HEK293 (cell line): ENCODE data around the gene SLC38A3.

Source experiments
- CTCF ChIP-seq: fragments of 450-650 bp; formaldehyde crosslinking; IDR thresholded peaks from 2 replicates; pipeline ENCODE4 v1.5.1; 2016; ENCODE audit warnings: missing biosample characterization, missing genetic modification characterization
- GLIS1 ChIP-seq: fragments of 450-650 bp; formaldehyde crosslinking; IDR thresholded peaks from 2 replicates; pipeline ENCODE4 v1.5.1; 2016; ENCODE audit warnings: missing biosample characterization, missing genetic modification characterization
- KLF10 ChIP-seq: fragments of 450-650 bp; IDR thresholded peaks from 2 replicates; pipeline ENCODE4 v1.5.1; 2018; ENCODE audit warnings: missing biosample characterization, mild to moderate bottlenecking, missing genetic modification characterization
- KLF8 ChIP-seq: fragments of 450-650 bp; formaldehyde crosslinking; IDR thresholded peaks from 2 replicates; pipeline ENCODE4 v1.5.1; 2016; ENCODE audit warnings: missing biosample characterization, missing genetic modification characterization
- PRDM10 ChIP-seq: fragments of 450-650 bp; formaldehyde crosslinking; IDR thresholded peaks from 2 replicates; pipeline ENCODE4 v1.5.1; 2016; ENCODE audit warnings: missing biosample characterization, missing genetic modification characterization
- TCF7L2 ChIP-seq: IDR thresholded peaks from 2 replicates; pipeline ENCODE4 v1.6.1; 2011; ENCODE audit warnings: low read depth, mild to moderate bottlenecking, inconsistent platforms, low read length, moderate library complexity, borderline replicate concordance
- YY1 ChIP-seq: fragments of 450-650 bp; formaldehyde crosslinking; IDR thresholded peaks from 2 replicates; pipeline ENCODE4 v1.5.1; 2018; ENCODE audit warnings: missing biosample characterization, missing genetic modification characterization
- ZBTB20 ChIP-seq: fragments of 450-650 bp; formaldehyde crosslinking; IDR thresholded peaks from 2 replicates; pipeline ENCODE4 v1.5.1; 2016; ENCODE audit warnings: missing biosample characterization, missing genetic modification characterization
- ZBTB26 ChIP-seq: fragments of 450-650 bp; formaldehyde crosslinking; optimal IDR thresholded peaks from 2 replicates; pipeline ENCODE3; 2016; ENCODE audit warnings: missing biosample characterization, mild to moderate bottlenecking, missing genetic modification characterization
- ZNF132 ChIP-seq: fragments of 450-650 bp; formaldehyde crosslinking; IDR thresholded peaks from 2 replicates; pipeline ENCODE4 v1.5.1; 2017; ENCODE audit warnings: missing biosample characterization, missing genetic modification characterization, borderline replicate concordance
- ZNF16 ChIP-seq: fragments of 450-650 bp; formaldehyde crosslinking; IDR thresholded peaks from 2 replicates; pipeline ENCODE4 v1.5.1; 2016; ENCODE audit warnings: low read depth, missing biosample characterization, missing genetic modification characterization
- ZNF2 ChIP-seq: fragments of 450-650 bp; formaldehyde crosslinking; IDR thresholded peaks from 2 replicates; pipeline ENCODE4 v1.5.1; 2016; ENCODE audit warnings: missing biosample characterization, missing genetic modification characterization
- ZNF24 ChIP-seq: fragments of 450-650 bp; formaldehyde crosslinking; IDR thresholded peaks from 2 replicates; pipeline ENCODE4 v1.5.1; 2016; ENCODE audit warnings: missing biosample characterization, missing genetic modification characterization
- ZNF311 ChIP-seq: fragments of 450-650 bp; formaldehyde crosslinking; IDR thresholded peaks from 2 replicates; pipeline ENCODE4 v1.5.1; 2017; ENCODE audit warnings: missing biosample characterization, missing genetic modification characterization, borderline replicate concordance
- ZNF335 ChIP-seq: fragments of 450-650 bp; formaldehyde crosslinking; conservative IDR thresholded peaks from 2 replicates; pipeline ENCODE4 v1.5.1; 2016; ENCODE audit warnings: missing biosample characterization, missing genetic modification characterization
- ZNF423 ChIP-seq: fragments of 450-650 bp; formaldehyde crosslinking; IDR thresholded peaks from 2 replicates; pipeline ENCODE4 v1.5.1; 2016; ENCODE audit warnings: missing biosample characterization, missing genetic modification characterization
- ZNF624 ChIP-seq: fragments of 450-650 bp; formaldehyde crosslinking; IDR thresholded peaks from 2 replicates; pipeline ENCODE4 v1.5.1; 2017; ENCODE audit warnings: missing biosample characterization, missing genetic modification characterization
- ZNF692 ChIP-seq: fragments of 450-650 bp; formaldehyde crosslinking; IDR thresholded peaks from 2 replicates; pipeline ENCODE4 v1.5.1; 2016; ENCODE audit warnings: missing biosample characterization, missing genetic modification characterization
- ZSCAN30 ChIP-seq: fragments of 450-650 bp; IDR thresholded peaks from 2 replicates; pipeline ENCODE4 v1.5.1; 2018; ENCODE audit warnings: missing biosample characterization, mild to moderate bottlenecking, missing genetic modification characterization, moderate library complexity
- TF ChIP-seq, protein P1 (sequence below): sonication (generic); formaldehyde crosslinking; IDR thresholded peaks from 2 replicates; pipeline ENCODE4 v1.8.1; 2022; ENCODE audit warnings: mild to moderate bottlenecking, moderate library complexity, missing genetic modification reagents
- TF ChIP-seq, protein P2 (sequence below): fragments of 450-650 bp; formaldehyde crosslinking; IDR thresholded peaks from 2 replicates; pipeline ENCODE4 v1.5.1; 2016; ENCODE audit warnings: missing biosample characterization, missing genetic modification characterization
- TF ChIP-seq, protein P3 (sequence below): fragments of 450-650 bp; formaldehyde crosslinking; IDR thresholded peaks from 2 replicates; pipeline ENCODE4 v1.5.1; 2016; ENCODE audit warnings: missing biosample characterization, missing genetic modification characterization
- TF ChIP-seq, protein P4 (sequence below): fragments of 450-650 bp; formaldehyde crosslinking; IDR thresholded peaks from 2 replicates; pipeline ENCODE4 v1.5.1; 2016; ENCODE audit warnings: missing biosample characterization, missing genetic modification characterization

The SLC38A3 gene

GRCh38 chr3:50260027-50260941 is 55.2 kb downstream of the SLC38A3 start (continued):
- TF ChIP-seq, protein P1, sequence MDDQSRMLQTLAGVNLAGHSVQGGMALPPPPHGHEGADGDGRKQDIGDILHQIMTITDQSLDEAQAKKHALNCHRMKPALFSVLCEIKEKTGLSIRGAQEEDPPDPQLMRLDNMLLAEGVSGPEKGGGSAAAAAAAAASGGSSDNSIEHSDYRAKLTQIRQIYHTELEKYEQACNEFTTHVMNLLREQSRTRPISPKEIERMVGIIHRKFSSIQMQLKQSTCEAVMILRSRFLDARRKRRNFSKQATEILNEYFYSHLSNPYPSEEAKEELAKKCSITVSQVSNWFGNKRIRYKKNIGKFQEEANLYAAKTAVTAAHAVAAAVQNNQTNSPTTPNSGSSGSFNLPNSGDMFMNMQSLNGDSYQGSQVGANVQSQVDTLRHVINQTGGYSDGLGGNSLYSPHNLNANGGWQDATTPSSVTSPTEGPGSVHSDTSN (CRISPR knock-in tag) = no peak
- TF ChIP-seq, protein P2, sequence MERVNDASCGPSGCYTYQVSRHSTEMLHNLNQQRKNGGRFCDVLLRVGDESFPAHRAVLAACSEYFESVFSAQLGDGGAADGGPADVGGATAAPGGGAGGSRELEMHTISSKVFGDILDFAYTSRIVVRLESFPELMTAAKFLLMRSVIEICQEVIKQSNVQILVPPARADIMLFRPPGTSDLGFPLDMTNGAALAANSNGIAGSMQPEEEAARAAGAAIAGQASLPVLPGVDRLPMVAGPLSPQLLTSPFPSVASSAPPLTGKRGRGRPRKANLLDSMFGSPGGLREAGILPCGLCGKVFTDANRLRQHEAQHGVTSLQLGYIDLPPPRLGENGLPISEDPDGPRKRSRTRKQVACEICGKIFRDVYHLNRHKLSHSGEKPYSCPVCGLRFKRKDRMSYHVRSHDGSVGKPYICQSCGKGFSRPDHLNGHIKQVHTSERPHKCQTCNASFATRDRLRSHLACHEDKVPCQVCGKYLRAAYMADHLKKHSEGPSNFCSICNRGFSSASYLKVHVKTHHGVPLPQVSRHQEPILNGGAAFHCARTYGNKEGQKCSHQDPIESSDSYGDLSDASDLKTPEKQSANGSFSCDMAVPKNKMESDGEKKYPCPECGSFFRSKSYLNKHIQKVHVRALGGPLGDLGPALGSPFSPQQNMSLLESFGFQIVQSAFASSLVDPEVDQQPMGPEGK (tag by site-specific recombination) = peak; percentile 76
- TF ChIP-seq, protein P3, sequence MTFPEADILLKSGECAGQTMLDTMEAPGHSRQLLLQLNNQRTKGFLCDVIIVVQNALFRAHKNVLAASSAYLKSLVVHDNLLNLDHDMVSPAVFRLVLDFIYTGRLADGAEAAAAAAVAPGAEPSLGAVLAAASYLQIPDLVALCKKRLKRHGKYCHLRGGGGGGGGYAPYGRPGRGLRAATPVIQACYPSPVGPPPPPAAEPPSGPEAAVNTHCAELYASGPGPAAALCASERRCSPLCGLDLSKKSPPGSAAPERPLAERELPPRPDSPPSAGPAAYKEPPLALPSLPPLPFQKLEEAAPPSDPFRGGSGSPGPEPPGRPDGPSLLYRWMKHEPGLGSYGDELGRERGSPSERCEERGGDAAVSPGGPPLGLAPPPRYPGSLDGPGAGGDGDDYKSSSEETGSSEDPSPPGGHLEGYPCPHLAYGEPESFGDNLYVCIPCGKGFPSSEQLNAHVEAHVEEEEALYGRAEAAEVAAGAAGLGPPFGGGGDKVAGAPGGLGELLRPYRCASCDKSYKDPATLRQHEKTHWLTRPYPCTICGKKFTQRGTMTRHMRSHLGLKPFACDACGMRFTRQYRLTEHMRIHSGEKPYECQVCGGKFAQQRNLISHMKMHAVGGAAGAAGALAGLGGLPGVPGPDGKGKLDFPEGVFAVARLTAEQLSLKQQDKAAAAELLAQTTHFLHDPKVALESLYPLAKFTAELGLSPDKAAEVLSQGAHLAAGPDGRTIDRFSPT (tag by site-specific recombination) = peak; percentile 81
- no peak; the same call in 1 of the 2 replicates for TF ChIP-seq ZNF692
- peak; percentile 75; the same call in 1 of the 2 replicates for TF ChIP-seq CTCF
- 0 out of 2 replicates have a peak, but pooled peaks have one; percentile 12 for TF ChIP-seq YY1 (tag by site-specific recombination)
- peak; percentile 54; the same call in 1 of the 2 replicates for TF ChIP-seq KLF8 (tag by site-specific recombination)
- peak; percentile 78 for TF ChIP-seq PRDM10
- peak; percentile 44; the same call in 1 of the 2 replicates for TF ChIP-seq ZNF2 (tag by site-specific recombination)
- TF ChIP-seq ZNF311 (tag by site-specific recombination) = no peak
- TF ChIP-seq ZSCAN30 (tag by site-specific recombination) = peak; percentile 95
- no peak for TF ChIP-seq ZNF624
- TF ChIP-seq GLIS1 (tag by site-specific recombination) = peak; percentile 91
- TF ChIP-seq ZBTB26 (tag by site-specific recombination) = peak; percentile 58
- TF ChIP-seq, protein P4, sequence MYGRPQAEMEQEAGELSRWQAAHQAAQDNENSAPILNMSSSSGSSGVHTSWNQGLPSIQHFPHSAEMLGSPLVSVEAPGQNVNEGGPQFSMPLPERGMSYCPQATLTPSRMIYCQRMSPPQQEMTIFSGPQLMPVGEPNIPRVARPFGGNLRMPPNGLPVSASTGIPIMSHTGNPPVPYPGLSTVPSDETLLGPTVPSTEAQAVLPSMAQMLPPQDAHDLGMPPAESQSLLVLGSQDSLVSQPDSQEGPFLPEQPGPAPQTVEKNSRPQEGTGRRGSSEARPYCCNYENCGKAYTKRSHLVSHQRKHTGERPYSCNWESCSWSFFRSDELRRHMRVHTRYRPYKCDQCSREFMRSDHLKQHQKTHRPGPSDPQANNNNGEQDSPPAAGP = peak; percentile 34
- TF ChIP-seq ZNF24 (tag by site-specific recombination) = no peak
- TF ChIP-seq ZNF16 (tag by site-specific recombination) = no peak
- peak; percentile 72 for TF ChIP-seq ZBTB20 (tag by site-specific recombination)
- peak; percentile 91 for TF ChIP-seq TCF7L2
- TF ChIP-seq ZNF335 (tag by site-specific recombination) = peak; percentile 69
- TF ChIP-seq KLF10 (tag by site-specific recombination) = 0 out of 2 replicates have a peak, but pooled peaks have one; percentile 20
- TF ChIP-seq ZNF132 (tag by site-specific recombination) = no peak
- TF ChIP-seq ZNF423 (tag by site-specific recombination) = 0 out of 2 replicates have a peak, but pooled peaks have one; percentile 16
